ENCODE data around the gene PAK5.

PAK5 gene

GRCh38 chr20:9775176-9775575 is 63.7 kb downstream of the PAK5 start:
- no peak for DNase-seq

GRCh38 chr20:9769954-9770353 is 68.9 kb downstream of the PAK5 start:
- DNase-seq = no peak

GRCh38 chr20:9761476-9761875 is 77.4 kb downstream of the PAK5 start:
- DNase-seq = no peak

GRCh38 chr20:9759392-9759791 is 79.5 kb downstream of the PAK5 start:
- no peak for DNase-seq

- no peak for DNase-seq
These were observed 80.1 kb downstream of the PAK5 start for GRCh38 chr20:9758752-9759151.

- no peak for DNase-seq
These were observed 82.2 kb downstream of the PAK5 start for GRCh38 chr20:9756660-9757059.

- DNase-seq = no peak
These were observed 83.6 kb downstream of the PAK5 start for GRCh38 chr20:9755301-9755700.

DNA sequence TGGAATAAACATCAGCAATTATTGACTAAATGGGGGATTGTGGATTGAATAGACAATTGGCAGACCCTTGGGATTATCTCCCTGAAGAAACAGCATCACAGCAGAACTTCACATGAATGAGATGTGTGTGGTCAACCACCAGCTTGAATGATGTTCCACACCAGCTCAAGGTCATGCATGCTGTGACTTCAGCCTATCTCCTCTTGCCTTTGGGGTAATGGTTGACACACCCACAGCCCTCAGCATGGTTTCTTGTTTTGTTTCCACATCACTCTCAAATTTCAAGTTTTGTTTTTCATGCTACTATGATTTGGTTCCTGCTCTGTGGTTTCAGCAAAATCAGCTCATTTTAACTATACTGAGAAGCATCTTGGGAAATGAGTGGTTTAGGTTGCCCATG is 94.3 kb downstream of the PAK5 start:
- DNase-seq = no peak

DNA sequence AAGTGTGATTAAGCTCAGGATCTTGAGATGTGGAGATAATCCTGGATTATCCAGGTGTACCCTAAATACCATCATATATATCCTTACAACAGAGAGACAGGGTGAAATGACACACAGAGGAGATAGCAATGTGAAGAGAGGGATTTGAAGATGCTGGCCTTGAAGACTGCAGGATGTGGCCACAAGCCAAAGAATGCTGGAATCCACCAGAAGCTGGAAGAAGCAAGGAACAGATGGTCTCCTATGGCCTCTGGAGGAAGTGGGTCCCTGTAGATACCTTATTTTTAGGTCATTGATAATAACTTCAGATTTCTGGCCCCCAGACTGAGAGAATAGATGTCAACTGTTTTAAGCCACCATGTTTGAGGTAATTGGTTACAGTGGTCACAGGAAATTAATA is 95.0 kb downstream of the PAK5 start:
- no peak for DNase-seq

- no peak for DNase-seq
These were observed 96.1 kb downstream of the PAK5 start for GRCh38 chr20:9742821-9743220.

- DNase-seq = no peak
These were observed 96.9 kb downstream of the PAK5 start for GRCh38 chr20:9741996-9742395.

- no peak for DNase-seq
These were observed 98.4 kb downstream of the PAK5 start for GRCh38 chr20:9740486-9740885.

DNA sequence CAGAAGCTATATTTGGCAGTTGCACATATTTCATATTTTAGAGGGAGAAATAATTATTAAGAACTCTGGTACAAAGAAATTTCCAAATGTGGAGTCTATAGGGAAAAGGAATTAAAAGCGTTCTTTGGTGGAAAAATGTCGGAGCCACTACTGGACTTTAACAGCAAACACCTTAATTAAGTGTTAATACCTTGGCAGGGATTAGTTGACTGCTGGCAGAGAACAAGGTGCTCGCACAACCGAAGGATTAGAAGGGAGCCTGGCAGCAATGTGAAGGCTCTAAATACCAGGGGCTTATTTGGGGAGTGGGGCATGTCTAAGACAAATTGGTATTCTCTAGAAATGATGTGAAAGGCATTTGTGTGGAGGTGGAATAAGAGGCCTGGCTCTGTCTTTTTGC is 98.9 kb downstream of the PAK5 start:
- DNase-seq = no peak

DNA sequence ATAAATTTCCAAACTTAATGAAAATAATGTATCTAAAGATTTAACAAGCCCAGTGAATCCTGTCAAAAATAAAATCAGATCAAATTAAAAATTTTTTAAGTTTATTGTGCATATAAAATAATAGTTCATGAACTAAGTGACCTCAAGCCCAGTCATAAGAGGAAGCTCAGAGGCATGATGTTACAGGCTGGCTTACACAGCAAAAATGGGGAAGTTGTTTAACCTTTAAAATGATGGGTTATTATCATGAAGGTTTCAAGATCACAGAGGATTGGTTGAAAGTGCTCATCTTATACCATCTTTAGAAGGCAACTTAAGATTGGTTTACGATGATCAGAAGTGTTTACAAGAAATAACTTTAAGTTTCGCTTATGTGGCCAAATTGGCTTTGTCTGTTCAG is 102.5 kb downstream of the PAK5 start:
- no peak for DNase-seq

GRCh38 chr20:9723501-9724202 is 115.2 kb downstream of the PAK5 start:
- DNase-seq = no peak

- no peak for DNase-seq
These were observed 127.0 kb downstream of the PAK5 start for GRCh38 chr20:9711872-9712271.

DNA sequence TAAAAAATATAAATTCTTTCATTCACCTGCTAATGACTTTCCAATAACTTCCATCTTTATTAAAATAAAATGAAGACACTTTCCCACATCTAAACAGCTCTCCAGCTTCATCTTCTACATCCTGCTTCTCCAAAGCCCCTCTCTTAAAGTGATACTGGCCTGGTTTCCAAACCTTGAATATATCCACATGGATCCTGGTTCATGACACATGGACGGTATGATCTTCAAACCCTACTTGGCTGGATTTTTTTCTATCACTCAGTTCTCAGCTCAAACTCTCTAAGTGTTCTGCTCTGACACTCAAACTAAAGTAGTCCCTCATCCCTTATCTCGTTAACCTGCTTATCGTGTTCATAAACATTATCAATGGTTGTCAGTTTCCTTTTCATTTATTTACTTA is 128.2 kb downstream of the PAK5 start:
- no peak for DNase-seq

DNA sequence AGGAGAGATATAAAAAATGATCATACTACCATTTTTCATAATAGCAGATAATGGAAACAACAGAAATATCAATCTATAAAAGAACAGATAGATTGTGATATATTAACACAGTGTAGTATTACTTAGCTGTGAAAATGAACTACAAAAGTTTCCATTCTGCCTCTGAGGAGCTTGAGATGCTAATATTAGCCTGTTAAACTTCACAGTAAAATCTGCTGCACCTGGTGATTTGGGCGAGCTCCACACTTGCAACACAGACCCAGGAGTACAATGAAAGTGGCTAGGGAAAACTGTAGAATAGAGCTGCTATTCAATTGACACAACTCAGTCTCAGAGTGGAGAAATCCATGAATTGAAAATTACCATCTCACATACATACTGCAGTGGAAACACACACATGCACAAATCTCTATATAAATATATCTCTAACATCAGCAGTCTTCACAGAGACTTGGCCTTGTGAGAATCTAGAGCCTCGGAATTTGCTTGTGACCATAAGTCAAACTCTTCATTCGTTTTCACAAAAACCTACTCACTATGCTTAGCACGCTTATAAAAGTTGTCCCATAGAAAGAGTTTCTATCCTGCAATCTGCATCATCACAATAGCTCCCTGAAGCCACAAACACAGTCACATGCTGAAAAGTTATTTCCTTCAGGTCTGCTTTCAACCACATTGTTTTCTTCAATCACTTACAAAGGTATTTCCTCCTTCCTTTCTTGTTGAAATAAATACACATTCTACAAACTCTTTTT is 133.0 kb downstream of the PAK5 start:
- DNase-seq = no peak

- no peak for DNase-seq
These were observed 139.7 kb downstream of the PAK5 start for GRCh38 chr20:9699181-9699580.

GRCh38 chr20:9689041-9689440 is 149.8 kb downstream of the PAK5 start:
- DNase-seq = no peak

DNA sequence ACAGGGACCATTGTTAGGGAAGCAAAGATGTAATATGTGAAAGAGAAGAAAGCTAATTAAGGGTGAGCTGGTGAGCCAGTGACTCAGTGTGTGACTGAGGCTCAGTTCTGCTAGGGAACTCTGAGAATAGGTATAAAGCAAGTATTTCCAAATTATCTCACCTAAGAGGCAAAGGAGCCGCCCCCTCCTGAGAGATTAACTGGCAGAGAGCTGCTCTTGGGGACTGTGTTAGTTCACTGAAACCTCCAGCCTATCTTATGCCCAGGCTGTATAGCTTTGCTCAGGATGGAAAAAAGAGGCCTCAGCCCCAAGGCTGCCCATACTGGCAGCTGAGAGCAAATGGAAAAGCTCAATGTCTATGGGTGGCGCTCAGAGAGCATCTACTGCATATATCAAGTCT is 152.0 kb downstream of the PAK5 start:
- DNase-seq = no peak

DNA sequence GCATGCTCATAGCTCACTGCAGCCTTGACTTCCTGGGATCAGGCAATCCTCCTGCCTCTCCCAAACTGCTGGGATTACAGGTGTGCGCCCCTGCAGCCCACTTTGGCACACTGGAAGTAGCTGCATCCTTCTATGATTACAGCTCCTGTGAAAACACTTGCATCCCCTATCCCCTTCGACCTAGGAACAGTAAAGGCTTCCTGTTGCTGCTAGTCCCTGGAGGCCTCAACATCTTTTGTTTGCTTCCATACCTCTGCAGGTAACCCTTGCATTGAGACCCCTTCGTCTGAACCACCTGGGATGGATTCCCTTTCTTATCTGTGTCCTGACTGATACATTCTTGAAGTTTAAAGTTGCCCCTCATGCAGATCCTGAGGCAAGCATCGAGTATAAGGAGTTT is 152.4 kb downstream of the PAK5 start:
- DNase-seq = no peak

DNA sequence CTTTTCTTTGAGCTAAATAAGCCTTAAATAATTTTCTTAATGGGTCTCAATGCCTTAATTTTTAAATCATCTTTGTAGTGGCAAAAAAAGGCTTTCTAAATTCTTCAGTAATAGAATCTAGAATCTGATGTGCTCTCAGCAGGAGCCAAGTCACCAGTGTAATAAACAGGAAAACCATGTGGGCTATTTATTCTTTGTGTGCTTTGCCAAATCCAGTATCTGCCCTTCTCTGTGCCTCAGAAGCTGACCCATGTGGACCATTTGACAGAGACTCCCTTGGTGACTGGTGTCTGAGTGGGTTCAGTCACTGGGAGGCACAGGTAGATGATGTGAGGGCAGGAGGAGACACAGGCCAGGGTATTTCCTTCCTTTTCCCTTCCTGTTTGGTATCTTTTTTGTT is 152.9 kb downstream of the PAK5 start:
- no peak for DNase-seq

GRCh38 chr20:9685011-9685410 is 153.9 kb downstream of the PAK5 start:
- no peak for DNase-seq

DNA sequence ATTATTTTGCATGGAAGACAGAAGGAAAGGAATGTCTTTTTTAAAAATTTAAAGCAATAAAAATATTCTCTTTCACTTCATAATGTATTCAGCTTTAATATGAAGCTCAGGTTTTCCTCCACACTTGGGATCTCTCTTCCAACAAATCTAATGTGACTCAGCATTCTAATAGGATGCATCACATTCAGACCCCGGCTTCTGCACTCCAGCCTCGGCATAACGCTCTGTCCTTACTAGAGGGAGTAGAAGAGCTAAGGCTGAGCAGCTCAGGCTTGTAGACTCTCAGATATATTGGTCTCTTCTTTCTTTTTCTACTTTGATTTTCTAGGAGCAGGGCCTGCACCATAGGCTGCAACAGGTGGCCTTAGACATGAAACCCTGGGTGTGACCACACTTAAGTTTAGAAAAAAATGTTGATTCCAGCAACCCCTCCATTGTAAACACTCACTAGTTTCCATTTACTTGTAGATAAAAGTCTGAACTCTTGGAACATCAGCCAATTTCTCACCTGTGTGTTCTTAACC is 161.7 kb downstream of the PAK5 start:
- DNase-seq = no peak
